OCI-LY3 (cell line): ENCODE results near the gene GRK3.

Experiments
- H2AFZ ChIP-seq: fragments of 200-600, 300-600 bp; shearing (Covaris generic); 2 replicates; pipeline ENCODE4 v1.6.0; 2014; ENCODE audit warnings: antibody characterized with exemption, low read depth, low read length
- H3K27ac ChIP-seq: fragments of 200-600, 300-600 bp; sonication (generic); 2 replicates; pipeline ENCODE4 v1.5.1; 2014; ENCODE audit warnings: mild to moderate bottlenecking, low read length, moderate library complexity, mixed read lengths
- H3K27me3 ChIP-seq: fragments of 200-600, 300-600 bp; sonication (generic); 2 replicates; pipeline ENCODE4 v1.6.1; 2014; ENCODE audit warnings: low read depth, low read length, mixed read lengths
- H3K36me3 ChIP-seq: fragments of 200-600, 300-600 bp; sonication (generic); replicated peaks from 2 replicates; pipeline ENCODE3; 2014; ENCODE audit warnings: low read depth, low read length, mixed read lengths
- H3K4me1 ChIP-seq: fragments of 300-600, 200-600 bp; sonication (generic); 2 replicates; pipeline ENCODE4 v1.6.1; 2014; ENCODE audit warnings: low read length, mixed read lengths
- H3K4me2 ChIP-seq: fragments of 200-600, 300-600 bp; sonication (generic); 2 replicates; pipeline ENCODE4 v1.6.1; 2014; ENCODE audit warnings: low read length, mixed read lengths
- H3K4me3 ChIP-seq: fragments of 300-600, 200-600 bp; sonication (generic); 2 replicates; pipeline ENCODE4 v1.5.1; 2014; ENCODE audit warnings: antibody characterized with exemption, mild to moderate bottlenecking, low read length, moderate library complexity
- H3K79me2 ChIP-seq: fragments of 300-600, 200-600 bp; shearing (Covaris generic); 2 replicates; pipeline ENCODE4 v1.6.1; 2014; ENCODE audit warnings: mild to moderate bottlenecking, low read length, mixed read lengths
- H3K9ac ChIP-seq: fragments of 300-600, 200-600 bp; shearing (Covaris generic); 2 replicates; pipeline ENCODE4 v1.6.0; 2014; ENCODE audit warnings: mild to moderate bottlenecking, low read length, moderate library complexity
- H3K9me3 ChIP-seq: fragments of 200-600, 300-600 bp; shearing (Covaris generic); 2 replicates; pipeline ENCODE4 v1.6.1; 2014; ENCODE audit warnings: low read length, mixed read lengths; ENCODE audit not compliant: insufficient read depth
- H4K20me1 ChIP-seq: fragments of 200-600, 300-600 bp; sonication (generic); 2 replicates; pipeline ENCODE4 v1.6.1; 2016; ENCODE audit warnings: low read length, mixed read lengths; ENCODE audit not compliant: insufficient read depth
- CTCF ChIP-seq: fragments of 200-600, 300-600 bp; sonication (generic); IDR thresholded peaks from 2 replicates; pipeline ENCODE4 v1.5.1; 2014; ENCODE audit warnings: antibody characterized with exemption, low read length, low read depth
- EZH2phosphoT487 ChIP-seq: fragments of 200-600 bp; shearing (Covaris generic); IDR thresholded peaks from 2 replicates; pipeline ENCODE4 v1.6.1; 2018; ENCODE audit warnings: antibody characterized with exemption, mixed run types, low read depth

The GRK3 gene

GRCh38 chr22:25765801-25766200 is 201.3 kb downstream of the GRK3 start:
- Histone ChIP-seq H3K9me3 (peaks cover 19% of the 10 kb centered on the region), H3K36me3 (peaks cover 93% of the 10 kb centered on the region)
- TF ChIP-seq EZH2phosphoT487 (no peak), CTCF (no peak)

GRCh38 chr22:25766418-25766817 is 201.9 kb downstream of the GRK3 start:
- Histone ChIP-seq H3K27me3 (no peaks in the 10 kb centered on the region), H3K79me2 (peaks cover 7% of the 10 kb centered on the region; the same call in 1 of the 2 replicates), H3K36me3 (peaks cover 93% of the 10 kb centered on the region), H3K4me2 (no peak overlapping the region), H2AFZ (no peak overlapping the region), H3K9ac (no peak overlapping the region), H3K9me3 (peaks cover 19% of the 10 kb centered on the region), H4K20me1 (0 out of 2 replicates have a peak, but pooled peaks cover 1% of the 10 kb centered on the region), H3K4me1 (peaks cover 25% of the 10 kb centered on the region), H3K27ac (no peak overlapping the region), H3K4me3 (no peak overlapping the region)
- no peak for TF ChIP-seq CTCF
- TF ChIP-seq EZH2phosphoT487 = no peak

More at GRCh38 chr22:25765801-25766200, 201.3 kb downstream of the GRK3 start:
- peaks cover 7% of the 10 kb centered on the region; the same call in 1 of the 2 replicates for H4K20me1 ChIP-seq
- H3K9ac ChIP-seq = no peak overlapping the region
- H3K27me3 ChIP-seq = no peaks in the 10 kb centered on the region
- peaks cover 25% of the 10 kb centered on the region for H3K4me1 ChIP-seq
- no peak overlapping the region for H3K4me2 ChIP-seq
- peaks cover 10% of the 10 kb centered on the region for H3K79me2 ChIP-seq
- no peak overlapping the region for H3K27ac ChIP-seq
- H2AFZ ChIP-seq = no peak overlapping the region
- no peak overlapping the region for H3K4me3 ChIP-seq

- H3K9me3 ChIP-seq = peaks cover 19% of the 10 kb centered on the region
- H3K36me3 ChIP-seq = peaks cover 85% of the 10 kb centered on the region
- no peak overlapping the region for H3K4me2 ChIP-seq
- H3K27me3 ChIP-seq = no peaks in the 10 kb centered on the region
- H3K4me1 ChIP-seq = peaks cover 35% of the 10 kb centered on the region
- no peak overlapping the region for H3K9ac ChIP-seq
- H3K27ac ChIP-seq = peak overlapping the region; percentile 81; the same call in 1 of the 2 replicates
- TF ChIP-seq CTCF (no peak), EZH2phosphoT487 (no peak)
- no peaks in the 10 kb centered on the region for H4K20me1 ChIP-seq
- peaks cover 7% of the 10 kb centered on the region; the same call in 1 of the 2 replicates for H3K79me2 ChIP-seq
- H3K4me3 ChIP-seq = no peak overlapping the region
- no peak overlapping the region for H2AFZ ChIP-seq
Observed at GRCh38 chr22:25770333-25770732, 205.9 kb downstream of the GRK3 start.

- peak overlapping the region; percentile 26; the same call in 1 of the 2 replicates for H3K4me2 ChIP-seq
- H3K36me3 ChIP-seq = peaks cover 80% of the 10 kb centered on the region
- H3K4me1 ChIP-seq = peaks cover 35% of the 10 kb centered on the region
- no peaks in the 10 kb centered on the region for H4K20me1 ChIP-seq
- no peak overlapping the region for H2AFZ ChIP-seq
- H3K9me3 ChIP-seq = peaks cover 7% of the 10 kb centered on the region
- peaks cover 7% of the 10 kb centered on the region; the same call in 1 of the 2 replicates for H3K79me2 ChIP-seq
- no peak overlapping the region for H3K4me3 ChIP-seq
- peak overlapping the region; percentile 36 for H3K27ac ChIP-seq
- TF ChIP-seq CTCF = no peak
- no peak for TF ChIP-seq EZH2phosphoT487
- no peaks in the 10 kb centered on the region for H3K27me3 ChIP-seq
- H3K9ac ChIP-seq = no peak overlapping the region
Observed at GRCh38 chr22:25772288-25772687, 207.8 kb downstream of the GRK3 start.
